ENCODE measurements around the gene CDH22.

- TF ChIP-seq FOXK2 (IDR thresholded peaks at IDR 0.05) (no peak), FOXM1 (IDR thresholded peaks at IDR 0.05; ENCODE audit: borderline replicate concordance) (no peak), HDGF (IDR thresholded peaks at IDR 0.05; ENCODE audit: borderline replicate concordance) (no peak), FOXA1 (IDR thresholded peaks at IDR 0.05) (no peak), SUZ12 (IDR thresholded peaks at IDR 0.05) (no peak), BHLHE40 (IDR thresholded peaks at IDR 0.05; ENCODE audit: borderline replicate concordance) (no peak)
Observed at GRCh38 chr20:46127396-46128010, 180.8 kb downstream of the CDH22 start.
